ENCODE data around the gene SCGN.

The SCGN gene

GRCh38 chr6:25689966-25690365, 38.0 kb downstream of the SCGN start:
- no peak for DNase-seq

DNA sequence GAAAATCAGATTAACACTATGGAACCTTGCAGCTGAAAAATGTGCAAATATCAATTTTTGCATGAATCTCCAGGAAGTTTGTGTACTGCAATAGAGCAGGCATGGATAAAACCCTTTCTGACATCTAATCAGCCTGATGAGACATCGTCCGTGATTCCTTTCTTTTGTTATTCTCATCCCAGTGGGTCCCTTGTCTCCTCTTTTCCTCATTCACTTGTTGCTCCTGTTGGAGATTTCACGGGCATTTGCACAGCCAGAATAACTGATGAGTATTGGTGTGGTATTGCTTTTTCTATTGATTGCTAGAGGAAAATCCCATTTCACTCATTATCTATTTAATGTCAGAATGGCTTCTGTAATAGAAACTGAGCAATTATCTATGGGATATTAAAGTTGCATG, 39.9 kb downstream of the SCGN start:
- no peak for DNase-seq

- DNase-seq, result no peak
These were observed 40.5 kb downstream of the SCGN start for GRCh38 chr6:25692472-25692871.

DNA sequence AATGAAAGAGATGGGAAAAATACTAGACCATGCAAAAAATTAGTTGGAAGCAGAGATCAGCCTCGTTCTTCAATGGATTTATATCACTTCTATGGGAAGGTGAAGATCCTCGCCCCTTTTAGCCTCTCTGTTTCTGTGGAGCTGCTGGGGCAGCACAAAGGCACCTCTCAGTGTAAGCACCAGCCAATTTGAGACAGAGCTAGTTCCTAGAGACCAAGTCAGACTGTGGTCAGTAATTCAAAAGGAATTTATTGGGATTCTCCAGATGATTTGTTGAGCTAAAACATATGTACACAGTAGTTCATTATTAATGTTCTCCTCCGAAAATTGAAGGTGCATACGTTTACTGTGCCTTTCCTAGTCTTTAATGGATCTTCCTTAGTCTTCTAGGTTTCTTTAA, 42.4 kb downstream of the SCGN start:
- no peak for DNase-seq

DNA sequence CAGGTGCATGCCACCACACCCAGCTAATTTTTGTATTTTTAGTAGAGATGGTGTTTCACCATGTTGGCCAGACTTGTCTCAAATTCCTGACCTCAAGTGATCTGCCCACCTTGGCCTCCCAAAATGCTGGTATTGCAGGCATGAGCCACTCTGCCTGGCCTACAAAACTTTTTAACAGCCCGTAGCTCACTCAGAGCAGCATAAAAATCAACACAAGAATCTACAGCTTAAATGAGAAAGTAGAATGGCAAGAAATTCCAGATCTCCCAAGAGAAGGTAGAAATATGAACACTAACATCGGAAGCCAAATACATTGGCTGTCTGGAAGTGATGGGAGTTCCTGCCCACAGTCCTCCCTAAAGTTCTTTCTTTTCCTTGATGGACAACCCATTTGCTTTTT, 43.7 kb downstream of the SCGN start:
- no peak for DNase-seq

GRCh38 chr6:25697537-25698340, 45.7 kb downstream of the SCGN start:
- DNase-seq, result no peak

DNA sequence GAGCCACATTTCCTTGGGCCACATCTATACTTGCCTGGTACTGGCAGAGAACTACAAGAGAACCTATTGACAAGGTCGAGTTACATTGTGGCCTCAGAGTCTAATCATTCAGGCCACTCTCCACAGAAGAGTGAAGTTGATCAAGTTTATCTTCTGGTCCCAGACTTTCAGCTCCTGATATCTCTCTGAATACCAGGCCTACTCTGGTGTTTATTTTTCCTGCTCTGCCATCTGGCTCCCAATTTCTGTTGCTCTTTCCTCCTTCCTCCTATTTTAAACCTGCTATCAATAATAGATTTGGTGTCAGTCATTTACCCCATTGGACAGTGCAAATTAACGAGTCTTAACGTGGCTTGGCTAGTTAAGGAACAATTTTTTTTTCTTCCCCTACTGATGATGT, 46.6 kb downstream of the SCGN start:
- DNase-seq, result no peak

DNA sequence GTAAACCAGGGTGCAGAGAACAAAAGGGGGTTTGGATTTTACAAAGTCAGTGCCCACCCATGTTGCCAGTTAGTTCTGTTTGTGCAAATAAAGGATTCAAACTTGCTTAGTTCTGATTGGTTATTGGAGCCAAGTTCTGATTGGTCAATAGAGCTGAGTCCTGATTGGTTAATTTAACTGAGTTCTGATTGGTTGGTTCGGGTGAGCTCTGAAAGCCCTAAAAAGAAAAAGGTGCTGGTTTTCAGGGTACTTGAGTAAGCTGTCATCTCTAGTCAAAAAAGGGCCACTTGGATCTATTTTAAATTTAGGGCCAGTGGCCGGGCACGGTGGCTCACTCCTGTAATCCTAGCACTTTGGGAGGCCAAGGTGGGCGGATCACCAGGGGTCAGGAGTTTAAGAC, 47.6 kb downstream of the SCGN start:
- DNase-seq, result no peak

- DNase-seq, result no peak
These were observed 48.7 kb downstream of the SCGN start for GRCh38 chr6:25700761-25701160.

- no peak for DNase-seq
These were observed 49.8 kb downstream of the SCGN start for GRCh38 chr6:25701807-25702206.

- DNase-seq, result no peak
These were observed 51.0 kb downstream of the SCGN start for GRCh38 chr6:25703005-25703404.

DNA sequence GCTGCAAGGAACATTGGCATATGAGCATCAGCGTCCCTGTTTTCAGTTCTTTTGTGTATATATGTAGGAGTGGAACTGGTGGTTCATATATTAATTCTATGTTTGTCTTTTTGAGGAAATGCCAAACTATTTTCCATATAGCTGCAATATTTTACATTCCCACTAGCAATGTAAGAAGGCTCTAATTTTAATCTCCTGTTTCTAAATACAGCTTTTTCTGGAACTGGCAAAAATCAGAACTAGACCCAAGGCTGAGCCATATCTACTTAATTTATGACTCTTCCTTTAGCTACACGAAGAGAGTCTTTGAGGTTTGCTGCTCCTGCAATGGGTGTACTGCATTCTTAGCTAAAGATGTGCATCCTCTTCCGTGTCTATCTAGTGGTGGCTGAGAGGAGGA, 52.0 kb downstream of the SCGN start:
- DNase-seq, result no peak

DNA sequence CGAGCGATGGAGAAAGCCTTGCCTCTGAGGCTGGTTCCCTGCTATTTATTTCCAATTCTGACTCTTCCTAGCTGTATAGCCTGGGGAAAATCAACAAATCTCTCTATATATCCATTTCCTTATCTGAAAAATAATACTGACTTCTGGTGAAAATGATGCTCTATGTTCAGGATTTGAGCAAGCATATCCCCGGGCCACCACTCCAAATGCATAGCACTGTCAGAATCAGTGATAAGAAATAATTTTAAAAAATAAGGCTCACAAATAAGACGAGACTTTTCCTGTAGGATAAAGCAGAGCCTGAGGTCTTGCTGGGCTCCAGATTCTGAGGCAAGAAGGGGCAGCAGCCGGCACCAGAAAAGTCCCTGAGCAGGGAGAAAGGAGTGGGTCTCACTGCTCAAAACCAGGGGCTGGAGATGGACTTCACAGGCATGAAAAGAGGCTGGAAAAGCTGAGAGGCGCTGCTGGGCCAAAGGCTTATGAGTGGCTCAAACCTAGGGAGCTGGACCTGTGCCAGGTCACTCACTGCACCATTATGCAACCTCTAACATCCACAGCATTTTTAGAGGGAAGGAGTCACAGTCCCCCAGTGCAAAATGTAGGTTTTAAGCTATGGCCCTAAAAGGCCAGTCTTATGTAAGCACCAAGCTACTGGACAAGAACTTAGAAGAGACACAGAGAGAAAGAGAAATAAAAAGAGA, 54.4 kb downstream of the SCGN start:
- no peak for DNase-seq

DNA sequence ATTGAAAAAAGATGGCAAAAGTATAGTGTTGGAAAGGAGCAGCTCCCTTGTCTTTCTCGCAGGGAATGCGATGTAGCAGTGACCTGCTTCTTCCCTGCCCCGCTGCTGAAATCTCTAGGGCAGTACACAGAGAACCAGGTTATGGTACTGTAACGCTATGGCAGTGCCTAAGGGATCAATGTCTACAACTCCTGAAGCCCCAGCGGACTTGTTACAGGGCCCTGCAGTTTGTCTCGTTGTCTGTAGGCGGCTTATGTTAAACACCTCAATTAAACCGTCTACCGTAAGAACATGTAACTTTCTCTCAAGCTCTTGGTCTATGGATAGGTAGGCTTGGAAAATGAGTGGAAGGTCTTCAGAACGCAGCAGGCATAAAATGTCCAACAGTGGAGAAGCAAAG, 57.7 kb downstream of the SCGN start:
- DNase-seq, result no peak

GRCh38 chr6:25710287-25710686, 58.3 kb downstream of the SCGN start:
- DNase-seq, result no peak

GRCh38 chr6:25713824-25714223, 61.8 kb downstream of the SCGN start:
- no peak for DNase-seq

GRCh38 chr6:25714765-25715164, 62.8 kb downstream of the SCGN start:
- DNase-seq, result no peak

GRCh38 chr6:25715794-25716193, 63.8 kb downstream of the SCGN start:
- no peak for DNase-seq

DNA sequence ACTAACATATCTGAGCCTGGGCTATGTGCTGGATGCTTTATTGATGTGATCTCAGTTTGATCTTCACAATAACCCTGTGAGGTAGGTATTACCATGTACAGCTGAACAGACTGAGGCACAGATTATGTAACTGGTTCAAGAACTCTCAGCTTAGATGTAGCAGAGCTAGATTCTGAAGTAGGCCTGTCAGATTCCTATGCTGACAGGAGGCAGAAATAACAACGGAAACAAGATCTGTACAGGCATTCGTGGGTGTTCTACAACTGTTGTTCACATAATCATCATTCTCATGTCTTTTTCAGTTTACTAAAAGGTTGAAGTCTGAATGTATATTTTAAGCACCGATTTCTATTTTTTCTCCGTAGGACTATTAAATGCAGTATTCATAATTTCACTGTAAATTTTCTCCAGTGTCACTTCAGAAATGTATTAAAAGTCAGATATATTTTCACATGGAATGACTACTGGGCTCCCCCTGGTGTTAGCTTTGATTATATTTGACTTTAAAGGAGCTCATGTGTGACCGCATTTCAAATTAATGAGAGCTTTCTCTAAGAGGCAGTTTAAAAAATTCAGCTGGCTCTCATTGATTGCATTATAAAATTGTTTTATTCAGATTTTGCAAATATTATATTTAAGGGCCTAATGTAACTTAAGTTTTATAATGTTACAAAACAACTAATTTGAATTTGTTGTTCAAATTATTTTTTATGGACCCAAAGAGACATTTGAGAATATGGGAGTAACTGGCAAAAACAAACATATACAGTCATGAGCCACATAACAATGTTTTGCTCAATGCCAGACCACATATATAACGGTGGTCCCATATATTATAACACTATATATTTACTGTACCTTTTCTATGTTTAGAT, 66.1 kb downstream of the SCGN start:
- DNase-seq, result no peak

DNA sequence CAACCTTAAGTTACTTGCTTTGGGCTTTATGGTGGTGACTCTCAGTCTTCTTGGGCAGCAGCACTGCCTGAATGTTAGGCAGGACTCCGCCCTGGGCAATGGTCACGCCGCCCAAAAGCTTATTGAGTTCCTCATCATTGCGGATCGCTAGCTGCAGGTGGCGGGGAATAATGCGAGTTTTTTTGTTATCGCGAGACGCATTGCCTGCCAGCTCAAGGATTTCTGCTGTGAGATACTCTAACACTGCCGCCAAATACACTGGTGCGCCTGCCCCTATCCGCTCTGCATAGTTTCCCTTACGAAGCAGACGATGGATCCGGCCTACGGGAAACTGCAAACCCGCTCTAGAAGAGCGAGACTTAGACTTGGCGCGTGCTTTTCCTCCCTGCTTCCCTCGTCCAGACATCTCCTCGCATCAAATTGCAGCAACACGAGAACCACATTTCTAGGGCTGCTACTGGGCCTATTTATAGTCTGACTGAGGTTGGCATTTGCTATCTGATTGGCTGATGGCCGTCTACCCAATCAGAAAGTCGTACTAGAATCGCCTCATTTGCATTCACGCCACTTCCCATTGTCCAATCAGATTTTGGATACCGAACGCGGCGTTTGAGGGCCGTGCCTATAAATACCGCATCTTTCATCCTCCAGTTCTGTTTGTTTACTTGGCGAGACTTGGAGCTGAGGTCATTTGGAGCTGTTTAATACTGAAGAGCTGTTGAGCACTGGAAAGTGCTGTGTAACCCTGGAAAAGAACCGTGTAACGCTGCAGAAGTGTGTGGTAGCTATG, 74.3 kb downstream of the SCGN start:
- DNase-seq, result no peak

DNA sequence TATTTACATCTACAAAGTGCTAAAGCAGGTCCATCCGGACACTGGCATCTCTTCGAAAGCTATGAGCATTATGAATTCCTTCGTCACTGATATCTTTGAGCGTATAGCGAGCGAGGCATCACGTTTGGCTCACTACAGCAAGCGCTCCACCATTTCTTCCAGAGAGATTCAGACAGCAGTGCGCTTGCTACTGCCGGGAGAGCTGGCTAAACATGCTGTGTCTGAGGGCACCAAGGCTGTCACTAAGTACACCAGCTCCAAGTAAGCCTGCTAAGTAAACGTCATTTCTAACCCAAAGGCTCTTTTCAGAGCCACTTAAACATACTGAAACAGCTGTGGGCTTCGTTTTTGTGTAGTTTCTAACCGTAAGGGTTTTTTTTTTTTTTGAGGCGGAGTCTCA, 75.0 kb downstream of the SCGN start:
- DNase-seq, result no peak

- no peak for DNase-seq
These were observed 78.9 kb downstream of the SCGN start for GRCh38 chr6:25730907-25731306.

DNA sequence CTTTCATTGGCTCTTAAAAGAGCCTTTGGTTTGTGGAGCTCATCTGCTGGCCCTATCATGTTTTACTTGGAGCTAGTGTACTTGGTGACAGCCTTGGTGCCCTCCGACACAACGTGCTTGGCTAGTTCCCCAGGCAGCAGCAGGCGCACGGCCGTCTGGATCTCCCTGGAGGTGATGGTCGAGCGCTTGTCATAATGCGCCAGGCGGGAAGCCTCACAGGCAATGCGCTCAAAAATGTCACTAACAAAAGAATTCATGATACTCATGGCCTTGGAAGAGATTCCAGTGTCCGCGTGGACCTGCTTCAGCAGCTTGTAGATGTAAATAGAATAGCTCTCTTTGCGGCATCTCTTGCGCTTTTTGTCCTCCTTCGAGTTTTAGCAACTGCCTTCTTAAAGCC, 79.7 kb downstream of the SCGN start:
- DNase-seq, result no peak
